GM12891 (cell line): Measurements from ENCODE around the gene RBMY1F. TPM values are rescaled to one million over a fixed set of nuclear protein-coding genes. Genes with fewer than 3 reads are reported as not detected.
"Not testable (repeated sequence)": the region's sequence is repeated elsewhere in the genome, so short reads cannot be mapped to it uniquely, and the experiment has no call there.

Experiments used
- DNase-seq: peaks from one replicate; pipeline ENCODE4 v3.0.0; 2011; ENCODE audit warnings: low spot score; ENCODE audit not compliant: insufficient read length
- FAIRE-seq: peaks from 2 replicates; lab custom pipeline; 2011; peaks lifted over from hg19 to GRCh38; lab: Jason Lieb, UNC
- polyA plus RNA-seq: library from polyadenylated mRNA; unstranded; fragments of >200 nt; gene quantifications from one replicate; pipeline ENCODE4 v1.2.1, GENCODE V29; 2012; ENCODE audit warnings: low read depth, missing spikeins, inconsistent platforms; ENCODE audit not compliant: missing spikeins

Gene RBMY1F
- polyA plus RNA-seq: not detected

- not testable (repeated sequence) for DNase-seq, FAIRE-seq
These were observed at the start of gene RBMY1F for GRCh38 chrY:22182823-22183222. Gene RBMY1F (minus strand): TSS chrY:22182923. CDS start chrY:22180969, 1,954 bp downstream.

DNA sequence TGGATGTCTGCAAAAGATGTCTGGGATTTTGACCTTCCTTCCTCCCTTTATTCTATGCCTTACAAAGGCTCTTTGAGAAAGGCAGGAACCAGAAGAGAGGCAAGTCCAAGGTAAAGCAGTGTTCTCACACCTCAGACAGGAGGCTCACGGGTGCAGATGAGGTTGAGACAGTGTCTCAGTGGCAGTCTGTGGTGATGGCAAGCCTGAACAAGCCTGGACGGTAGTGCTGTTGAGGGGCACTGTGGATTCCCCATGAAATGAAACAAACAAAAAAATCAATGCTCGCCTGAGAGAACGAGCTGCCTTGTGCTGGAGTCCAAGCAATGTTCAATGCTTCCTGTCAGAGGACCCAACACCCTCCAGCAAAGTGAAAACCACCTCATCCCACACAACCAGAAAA, 31.6 kb downstream of the RBMY1F start:
- not testable (repeated sequence) for DNase-seq
- FAIRE-seq: peak; percentile 78

DNA sequence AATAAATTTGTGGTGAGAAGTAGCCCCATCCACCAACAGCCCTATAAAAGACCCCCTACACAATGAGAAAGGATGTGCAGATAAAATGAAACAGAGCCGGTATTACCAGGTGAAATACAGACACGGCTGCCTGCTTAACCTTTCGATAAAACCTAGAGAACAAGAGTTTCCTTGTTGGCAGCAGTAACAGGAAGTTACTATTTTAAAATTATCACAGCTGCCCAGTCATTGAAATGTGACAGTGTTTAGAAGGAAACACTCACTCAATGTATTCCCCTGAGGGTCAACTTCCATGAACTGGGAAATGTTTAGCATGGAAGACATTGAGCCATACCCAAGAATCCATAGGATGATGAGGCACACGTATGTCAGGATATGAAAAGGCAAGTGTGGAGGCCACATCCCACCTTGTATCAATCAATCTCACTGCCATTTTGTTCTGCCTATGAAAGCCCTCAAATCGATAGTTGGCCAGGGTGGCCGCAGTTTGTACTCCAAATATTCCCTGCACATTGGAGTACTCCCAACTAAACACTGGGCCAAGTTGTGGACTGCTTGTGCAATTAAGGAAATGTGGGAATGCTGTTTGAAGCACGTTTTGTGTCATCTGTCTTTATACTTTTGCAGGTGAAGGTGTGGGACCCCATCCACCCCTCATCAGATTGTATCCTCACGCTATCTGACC, 41.6 kb downstream of the RBMY1F start:
- peak; percentile 78 for FAIRE-seq

GRCh38 chrY:22134719-22135118, 48.0 kb downstream of the RBMY1F start:
- peak; percentile 52 for FAIRE-seq
- not testable (repeated sequence) for DNase-seq

More for the DNA sequence above, 41.6 kb downstream of the RBMY1F start:
- DNase-seq: not testable (repeated sequence)

DNA sequence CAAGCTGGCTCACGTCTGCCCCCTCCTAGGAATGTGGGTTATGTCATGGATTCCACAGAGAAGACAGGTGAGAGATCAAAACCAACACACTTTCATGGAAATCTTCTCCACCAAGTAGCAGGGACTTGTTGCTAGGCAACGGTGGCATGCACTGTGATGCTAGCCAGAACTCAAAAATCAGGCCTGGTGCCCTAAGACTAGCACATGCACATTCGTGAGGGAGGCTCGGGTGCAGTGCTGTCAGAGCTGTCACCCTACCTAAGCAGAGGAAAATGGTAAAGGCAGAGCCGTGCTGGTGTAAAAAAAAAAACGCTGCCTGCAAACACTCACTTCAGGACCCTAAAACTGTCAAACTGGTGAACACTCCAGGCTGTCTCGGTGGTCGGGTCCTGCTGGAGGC, 52.2 kb downstream of the RBMY1F start:
- not testable (repeated sequence) for DNase-seq, FAIRE-seq
